Activated T-cell treated with anti-CD3 and anti-CD28 coated beads, Interleukin-2, amount 50 U/mL, for 48 hours (primary cell): Measurements from ENCODE around the gene FGD6.
"Not testable (repeated sequence)": the region's sequence is repeated elsewhere in the genome, so short reads cannot be mapped to it uniquely, and the experiment has no call there.

Experiments used
- DNase-seq, 2 experiments: peaks; one replicate each; pipeline ENCODE4 v3.0.0-alpha.2; 2020

Gene FGD6

DNA sequence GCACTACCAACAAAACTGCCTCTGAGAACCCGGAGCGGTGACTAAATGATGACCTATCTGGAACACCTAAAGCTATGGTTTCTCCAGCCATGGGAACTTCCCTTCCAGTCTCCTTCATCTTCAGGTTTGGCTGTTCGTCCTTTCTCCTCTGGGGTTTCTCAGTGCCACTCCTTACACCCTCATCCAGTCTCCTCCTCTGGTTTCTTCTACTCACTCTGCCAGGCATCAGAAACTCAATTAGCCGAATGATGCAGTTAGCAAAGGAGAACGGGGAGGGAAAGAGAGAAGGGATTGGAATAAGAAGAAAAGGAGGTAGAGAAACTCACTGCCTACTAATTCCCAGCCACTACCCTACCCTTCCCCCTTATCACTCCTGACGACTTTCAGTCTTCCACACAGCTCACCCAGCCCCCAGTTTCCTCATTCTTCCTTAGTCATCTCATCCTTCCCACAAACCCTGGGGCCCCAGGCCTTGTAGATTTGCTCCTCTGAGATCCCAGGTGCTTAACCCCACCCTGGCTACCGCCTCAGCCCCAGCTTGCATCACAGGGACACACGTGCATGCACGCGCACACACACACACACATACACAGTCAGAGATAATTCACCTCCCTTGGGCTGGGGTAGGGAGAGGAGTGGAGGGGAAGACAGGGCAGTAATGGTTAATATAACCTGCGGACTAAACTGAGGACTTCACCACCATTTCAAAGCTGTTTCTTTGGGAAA lies 13.0 kb downstream of the FGD6 start:
- DNase-seq, result no peak

DNA sequence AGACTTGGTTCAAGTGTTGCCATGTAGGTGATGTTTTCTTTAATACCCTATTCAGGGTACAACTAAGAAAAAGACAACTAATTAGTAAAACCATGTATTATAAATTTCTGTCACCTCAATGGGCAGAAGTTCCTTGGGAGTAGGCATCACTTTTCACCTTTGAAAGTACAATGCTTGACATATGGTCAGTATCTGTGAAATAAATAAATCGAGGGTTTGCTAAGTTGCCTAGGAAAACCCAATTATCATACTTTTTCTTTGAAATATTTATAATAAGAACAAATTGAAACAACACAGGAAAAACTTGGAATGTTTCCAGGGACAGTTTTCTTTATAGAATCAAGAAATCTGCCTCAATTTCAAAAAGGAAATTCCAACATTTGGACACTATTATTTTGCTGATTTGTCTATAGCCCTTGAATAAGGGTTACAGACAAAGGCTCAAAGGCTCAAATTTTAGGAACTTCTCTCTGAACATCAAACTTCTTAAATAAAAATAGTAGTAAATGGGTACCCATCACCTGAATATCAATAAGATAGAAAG lies 13.7 kb downstream of the FGD6 start:
- DNase-seq, result no peak

GRCh38 chr12:95202691-95203486 lies 14.4 kb downstream of the FGD6 start:
- no peak for DNase-seq

- no peak for DNase-seq
Observed at GRCh38 chr12:95201056-95201670, 16.1 kb downstream of the FGD6 start.

DNA sequence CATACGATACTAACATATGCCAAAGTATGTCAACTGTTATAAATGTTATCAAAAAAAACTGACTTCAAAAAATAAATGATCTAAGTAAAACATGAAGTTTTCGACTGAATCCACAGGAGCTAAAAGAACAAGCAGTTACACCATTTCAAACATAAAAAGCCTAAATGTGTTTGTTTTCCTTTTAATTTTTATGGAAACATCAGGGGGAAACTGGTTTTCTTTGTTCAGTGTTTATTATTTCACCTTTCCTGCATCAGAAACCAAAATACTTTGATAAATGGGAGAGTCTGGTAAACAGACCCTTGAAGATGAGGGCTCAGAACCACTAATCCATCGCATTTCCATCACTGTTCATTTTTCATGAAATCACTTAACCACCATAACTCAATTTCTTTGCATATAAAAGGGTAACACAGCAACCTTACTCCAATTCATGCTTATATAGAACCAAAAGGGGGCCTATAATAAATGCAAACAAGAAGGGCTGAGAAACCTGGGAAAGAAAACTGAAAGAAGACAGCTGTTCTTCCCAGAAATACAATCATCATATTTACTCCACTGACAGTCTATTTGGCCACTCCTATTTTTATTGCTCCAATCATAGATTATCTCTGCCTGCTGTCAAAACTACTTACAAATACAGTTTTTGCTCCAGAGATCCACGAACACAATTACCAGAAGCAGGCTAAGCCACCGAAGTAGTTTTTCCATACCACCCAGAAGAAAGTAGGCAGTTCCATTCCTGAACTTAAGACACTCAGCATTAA lies 17.0 kb downstream of the FGD6 start:
- no peak for DNase-seq

DNA sequence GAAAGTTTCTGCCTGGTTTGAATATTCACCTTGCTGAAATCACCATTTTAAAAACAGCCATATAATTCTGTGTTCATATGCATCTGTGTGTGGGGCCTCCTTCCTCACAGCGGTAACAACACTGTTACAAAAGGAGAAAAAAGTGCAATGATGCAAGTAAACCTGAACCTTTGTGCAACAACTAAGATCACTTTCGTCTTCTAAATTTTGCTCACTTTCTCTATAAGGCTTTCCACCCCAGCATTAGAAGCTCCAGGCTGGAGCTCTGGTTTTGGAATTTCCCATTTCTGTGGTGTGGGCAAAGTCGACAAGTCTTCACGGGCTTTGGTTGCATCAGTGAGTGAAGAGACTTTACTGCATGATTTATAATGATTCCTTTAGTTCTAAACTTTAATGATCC lies 18.4 kb downstream of the FGD6 start:
- DNase-seq, result no peak

DNA sequence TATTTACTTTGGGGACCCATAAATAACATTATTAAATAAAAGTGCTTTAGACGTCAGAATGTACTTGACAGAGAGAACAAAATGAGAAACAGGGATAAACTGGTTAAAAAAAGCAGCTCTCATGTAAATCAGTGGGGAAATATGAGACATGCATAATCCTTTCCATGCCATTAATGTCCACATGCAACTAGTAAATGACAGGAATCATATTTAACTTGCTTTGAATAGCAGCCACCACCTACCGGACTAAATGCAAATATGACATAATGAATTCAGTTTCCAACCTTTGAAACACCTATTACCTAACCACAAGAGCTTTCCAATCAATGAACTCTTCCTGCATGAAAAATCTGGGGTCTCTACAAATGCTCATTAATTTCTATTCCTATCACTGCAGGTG lies 19.6 kb downstream of the FGD6 start:
- DNase-seq, result no peak

GRCh38 chr12:95196875-95197569 lies 20.2 kb downstream of the FGD6 start:
- not testable (repeated sequence) for DNase-seq

GRCh38 chr12:95195122-95195521 lies 22.1 kb downstream of the FGD6 start:
- no peak for DNase-seq

GRCh38 chr12:95193139-95193538 lies 24.1 kb downstream of the FGD6 start:
- DNase-seq, result no peak

- no peak for DNase-seq
Observed at GRCh38 chr12:95192271-95192670, 25.0 kb downstream of the FGD6 start.

- no peak for DNase-seq
Observed at GRCh38 chr12:95191060-95191696, 26.1 kb downstream of the FGD6 start.

DNA sequence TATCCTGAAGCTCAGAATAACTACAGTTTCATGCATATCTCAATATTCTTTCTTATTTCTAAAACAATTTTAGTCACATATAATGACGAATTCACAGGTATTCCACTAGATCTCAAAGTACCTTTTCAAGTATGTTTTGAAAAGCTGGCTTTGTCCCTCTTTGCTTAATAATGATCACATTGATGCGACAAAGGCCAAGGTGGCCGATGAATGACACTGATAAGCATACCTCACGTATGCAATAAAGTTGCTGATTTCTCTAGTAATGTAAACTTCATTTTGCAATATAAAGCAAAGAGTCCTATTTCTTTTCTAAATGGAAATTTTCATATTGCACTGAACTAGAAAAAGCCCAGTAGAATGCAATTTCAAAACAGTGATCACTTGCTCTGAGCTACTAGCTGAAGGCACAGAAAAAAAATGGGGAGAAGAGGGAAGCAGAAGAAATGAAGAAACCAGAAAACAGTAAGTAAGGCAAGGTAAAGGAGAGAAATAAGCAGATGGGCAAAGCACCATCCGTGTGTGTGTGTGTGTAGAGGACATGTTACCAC lies 29.3 kb downstream of the FGD6 start:
- DNase-seq, result no peak

DNA sequence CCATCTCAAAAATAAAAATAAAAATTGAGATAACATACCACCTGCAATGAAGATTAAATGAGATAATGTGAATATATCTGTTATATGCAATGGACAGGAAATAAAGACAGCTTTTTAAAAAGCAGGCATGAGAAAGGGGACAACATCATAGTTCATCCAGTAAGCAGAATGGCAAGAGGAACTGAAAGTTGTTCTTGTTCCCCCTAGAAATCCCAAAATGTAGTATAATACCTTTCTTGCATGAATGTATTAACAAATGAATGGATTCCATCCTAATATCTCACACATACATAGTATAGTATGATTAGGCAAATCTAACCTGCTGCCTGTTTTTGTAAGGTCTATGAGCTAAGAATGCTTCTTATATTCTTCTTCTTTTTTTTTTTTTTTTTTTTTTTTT lies 31.4 kb downstream of the FGD6 start:
- no peak for DNase-seq

DNA sequence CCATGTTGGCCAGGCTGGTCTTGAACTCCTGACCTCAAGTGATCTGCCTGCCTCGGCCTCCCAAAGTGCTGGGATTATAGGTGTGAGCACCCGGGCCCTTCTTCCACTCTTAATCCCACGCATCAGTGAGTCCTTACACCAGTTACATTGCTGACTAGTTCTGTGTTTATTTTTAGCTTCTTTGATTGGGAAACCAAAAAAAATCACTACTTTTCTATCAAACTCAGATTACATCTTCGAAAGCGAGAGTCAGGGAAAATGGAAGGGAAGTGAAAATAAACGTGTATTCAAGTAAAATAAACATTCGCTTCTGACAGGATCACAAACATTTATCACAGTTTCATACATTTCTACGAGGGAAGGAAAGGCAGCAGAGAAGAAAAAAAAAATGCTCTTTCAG lies 32.2 kb downstream of the FGD6 start:
- no peak for DNase-seq

DNA sequence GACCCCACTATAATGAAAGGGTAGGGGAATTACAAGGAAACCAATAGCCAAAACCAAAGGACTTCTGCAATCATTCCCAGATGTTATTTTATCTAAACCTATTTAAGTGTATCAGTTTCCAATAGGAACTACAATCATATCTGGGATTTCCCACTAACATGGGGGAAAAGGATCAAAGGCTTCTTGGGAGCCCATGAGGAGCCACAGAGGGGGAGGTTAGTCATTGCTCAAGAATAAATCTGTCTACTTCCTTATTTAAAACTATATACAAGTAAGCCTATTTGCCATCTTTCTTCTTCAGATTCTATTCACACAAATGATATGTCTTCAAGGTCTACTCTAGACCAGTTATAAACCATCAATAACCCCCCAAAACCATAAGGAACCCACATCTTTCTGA lies 33.1 kb downstream of the FGD6 start:
- DNase-seq, result no peak

DNA sequence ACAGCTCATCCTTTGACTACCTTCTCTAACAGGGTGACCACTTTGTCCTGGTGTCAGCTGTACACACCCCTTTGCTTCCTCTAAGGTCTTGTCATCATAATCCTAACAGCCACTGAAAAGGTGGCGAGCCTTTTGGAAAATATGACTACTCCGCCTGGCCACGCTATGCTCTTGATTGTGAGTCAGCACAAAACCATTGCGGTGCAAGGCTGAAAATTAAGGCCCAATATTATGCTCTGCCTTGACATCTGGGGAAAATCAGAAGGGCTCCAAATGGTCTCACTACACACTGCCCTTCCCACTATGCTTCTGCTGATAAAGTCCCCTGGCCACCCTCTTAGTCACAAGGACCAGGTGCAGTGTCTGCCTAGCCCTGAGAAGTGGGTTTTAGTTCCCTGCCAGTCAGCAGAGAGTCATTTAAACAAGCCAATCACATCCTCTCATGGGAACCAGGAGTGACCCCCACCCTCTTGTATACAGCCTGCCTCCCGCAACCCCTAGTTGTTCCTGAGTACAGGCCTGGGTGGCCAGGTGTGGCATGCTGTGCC lies 34.3 kb downstream of the FGD6 start:
- peak; percentile 26 to 36 for DNase-seq

GRCh38 chr12:95181103-95181502 lies 36.2 kb downstream of the FGD6 start:
- DNase-seq, result no peak

- DNase-seq, result no peak
Observed at GRCh38 chr12:95179011-95179410, 38.3 kb downstream of the FGD6 start.

DNA sequence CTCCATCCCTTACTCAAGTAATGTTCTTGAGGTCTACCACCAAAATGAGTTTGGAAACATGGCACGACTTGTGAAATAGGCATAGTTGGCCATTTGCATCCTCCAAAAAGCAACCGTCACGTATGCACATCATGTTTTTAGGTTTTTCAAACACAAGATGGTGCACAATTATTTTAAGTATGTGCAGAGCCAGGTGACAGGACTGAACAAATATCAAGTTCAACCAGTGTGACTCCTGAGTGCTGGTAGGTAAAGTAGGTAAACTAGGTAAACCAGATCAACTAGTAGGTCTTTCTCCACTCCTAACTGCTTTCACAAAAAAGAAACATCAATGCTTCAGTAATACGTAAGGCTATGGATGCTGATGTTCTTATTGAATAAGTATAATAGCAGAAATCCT lies 39.1 kb downstream of the FGD6 start:
- DNase-seq, result no peak

DNA sequence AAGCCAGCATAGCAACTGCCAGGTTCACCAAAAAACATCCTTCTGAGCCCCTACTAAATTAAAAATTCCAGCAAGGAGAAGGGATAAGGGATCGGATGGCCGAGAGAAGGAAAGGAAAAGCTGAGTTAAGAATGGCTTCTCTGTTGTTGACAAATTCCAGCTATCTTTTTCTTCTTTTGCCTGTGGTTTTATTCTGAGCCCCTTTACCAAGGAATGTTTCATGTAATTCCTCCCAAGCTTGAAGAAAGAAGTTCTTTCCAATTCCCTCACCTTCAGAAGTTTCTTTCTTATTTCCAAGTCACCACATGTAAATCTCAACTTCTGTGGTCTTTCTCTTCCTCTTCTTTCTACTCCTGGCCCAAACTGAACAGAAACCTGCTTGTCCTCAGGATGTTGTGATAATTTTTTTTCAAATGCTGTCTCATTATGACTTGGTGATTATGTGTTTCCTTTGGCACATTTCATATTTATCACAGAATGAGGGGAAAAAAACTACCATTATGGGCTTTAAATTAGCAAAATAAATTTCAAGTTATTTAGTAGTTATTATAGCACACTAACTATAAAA lies 40.0 kb downstream of the FGD6 start:
- no peak for DNase-seq
